HG03520 (cell line): Measurements from ENCODE around the gene DNASE1L3.
A peak's percentile ranks its signal among the peaks of the same experiment; 100 is the strongest.
"Not testable (repeated sequence)": the region's sequence is repeated elsewhere in the genome, so short reads cannot be mapped to it uniquely, and the experiment has no call there.

Experiments used
- ATAC-seq: cut with Tn5 transposase; IDR thresholded peaks from one replicate; pipeline ENCODE4 v1.9.1; 2021; ENCODE audit warnings: mild to moderate bottlenecking, moderate library complexity; ENCODE audit not compliant: unreplicated experiment

Gene DNASE1L3

DNA sequence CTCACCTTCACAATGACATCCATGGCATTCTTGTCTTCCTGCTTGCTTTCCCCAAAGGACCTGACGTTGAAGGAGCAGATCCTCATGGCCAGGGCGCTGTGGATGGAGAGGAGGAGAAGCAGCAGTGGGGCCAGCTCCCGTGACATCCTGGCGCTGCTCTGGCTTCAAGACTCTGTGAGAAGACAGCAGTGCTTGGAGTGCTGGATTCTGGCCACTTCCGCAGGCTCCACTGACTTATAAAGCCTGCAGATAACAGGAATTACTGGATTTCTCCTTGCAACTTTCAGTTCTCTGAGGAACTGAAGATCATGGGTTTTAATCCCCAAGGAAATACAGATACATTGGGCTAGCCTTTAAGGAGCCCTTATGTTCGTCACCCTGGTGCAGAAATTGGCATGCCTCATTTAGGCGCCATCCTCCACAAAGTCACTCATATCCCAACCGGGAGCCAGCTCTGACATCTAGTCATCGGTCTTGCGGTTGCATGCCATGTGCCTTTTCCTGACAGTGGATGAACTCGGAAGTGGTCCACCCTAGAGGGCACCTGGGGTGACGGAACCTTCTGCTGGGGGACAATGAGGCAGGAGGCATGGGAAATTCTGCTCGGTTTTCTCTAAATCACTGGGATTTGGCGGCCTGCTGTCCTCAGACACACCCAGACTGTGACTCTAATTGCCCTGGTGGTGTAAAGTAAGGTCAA is at the start of gene DNASE1L3:
DNASE1L3 (minus strand) TSS at position 212 of the 700 bp plus-strand sequence; CDS start at position 146, 66 bp downstream.
- no peak for ATAC-seq

DNA sequence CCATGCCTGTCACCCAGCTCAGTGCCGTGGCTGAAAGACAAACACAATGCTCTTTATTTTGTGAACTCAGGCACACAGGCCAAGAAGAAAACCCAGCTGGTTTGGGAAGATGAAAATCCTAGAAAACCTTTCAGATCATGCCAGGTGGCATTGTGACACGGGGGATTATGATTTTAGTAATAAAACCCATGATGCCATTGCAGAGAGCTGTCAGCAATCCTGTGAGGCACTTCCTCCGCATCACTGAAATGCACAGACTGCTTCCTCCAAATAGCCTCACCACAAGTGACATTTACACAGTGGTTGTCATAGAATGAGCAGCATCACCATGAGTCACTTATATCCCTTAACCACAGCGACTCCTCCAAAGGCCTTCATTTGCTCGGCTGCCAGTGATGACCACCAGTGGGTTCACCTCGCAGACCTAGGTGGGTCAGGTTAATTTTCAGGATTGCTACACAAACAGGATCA is 49.5 kb upstream of the DNASE1L3 start:
- ATAC-seq = no peak

GRCh38 chr3:58258392-58259055 is 47.8 kb upstream of the DNASE1L3 start:
- no peak for ATAC-seq

- ATAC-seq = no peak
These were observed 45.7 kb upstream of the DNASE1L3 start for GRCh38 chr3:58256511-58256910.

DNA sequence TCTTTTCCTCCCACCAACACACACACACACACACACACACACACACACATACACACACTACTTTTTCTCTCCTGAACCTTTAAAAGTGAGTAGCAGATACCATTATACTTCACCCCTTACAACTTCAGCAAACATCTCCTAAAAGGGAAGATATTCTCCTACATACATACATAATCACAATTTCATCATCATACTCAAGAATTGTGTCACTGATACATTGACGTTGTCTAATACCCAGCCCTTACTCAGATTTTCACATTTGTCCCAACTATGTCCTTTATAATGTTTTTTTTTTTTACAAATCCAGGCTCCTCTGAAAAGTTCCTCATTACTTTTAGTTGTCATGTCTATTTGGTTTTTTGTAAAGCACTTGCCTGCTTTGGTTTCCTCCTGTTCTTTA is 45.3 kb upstream of the DNASE1L3 start:
- no peak for ATAC-seq

- ATAC-seq = no peak
These were observed 43.4 kb upstream of the DNASE1L3 start for GRCh38 chr3:58254144-58254543.

DNA sequence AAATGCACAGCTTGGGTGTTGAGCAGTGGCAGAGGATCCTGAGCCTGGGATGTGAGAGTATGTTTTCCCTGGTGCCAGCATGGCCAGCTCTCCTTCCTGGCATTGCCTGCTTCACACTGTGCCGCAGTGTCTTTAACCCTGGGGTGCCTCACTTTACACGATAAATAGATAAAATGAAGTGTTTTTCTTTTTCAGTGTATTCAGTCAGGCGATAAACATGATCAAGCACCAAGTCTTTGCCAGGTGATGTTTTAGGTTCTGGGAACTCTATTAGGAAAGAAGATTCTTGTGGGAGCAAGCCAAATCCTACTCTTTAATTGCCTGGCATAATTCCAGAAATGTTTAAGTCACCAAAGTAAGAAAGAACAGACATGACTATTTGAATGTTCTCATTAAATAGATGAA is 40.9 kb upstream of the DNASE1L3 start:
- no peak for ATAC-seq

- no peak for ATAC-seq
These were observed 39.4 kb upstream of the DNASE1L3 start for GRCh38 chr3:58250093-58250707.

GRCh38 chr3:58249358-58250092 is 38.8 kb upstream of the DNASE1L3 start:
- no peak for ATAC-seq

GRCh38 chr3:58246148-58247047 is 35.6 kb upstream of the DNASE1L3 start:
- no peak for ATAC-seq

GRCh38 chr3:58243976-58244585 is 33.3 kb upstream of the DNASE1L3 start:
- no peak for ATAC-seq

DNA sequence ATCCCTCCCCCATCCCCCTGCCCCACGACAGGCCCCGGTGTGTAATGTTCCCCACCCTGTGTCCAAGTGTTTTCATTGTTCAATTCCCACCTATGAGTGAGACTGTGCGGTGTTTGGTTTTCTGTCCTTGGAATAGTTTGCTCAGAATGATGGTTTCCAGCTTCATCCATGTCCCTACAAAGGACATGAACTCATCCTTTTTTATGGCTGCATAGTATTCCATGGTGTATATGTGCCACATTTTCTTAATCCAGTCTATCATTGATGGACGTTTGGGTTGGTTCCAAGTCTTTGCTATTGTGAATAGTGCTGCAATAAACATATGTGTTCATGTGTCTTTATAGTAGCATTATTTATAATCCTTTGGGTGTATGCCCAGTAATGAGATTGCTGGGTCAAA is 32.1 kb upstream of the DNASE1L3 start:
- ATAC-seq = not testable (repeated sequence)

DNA sequence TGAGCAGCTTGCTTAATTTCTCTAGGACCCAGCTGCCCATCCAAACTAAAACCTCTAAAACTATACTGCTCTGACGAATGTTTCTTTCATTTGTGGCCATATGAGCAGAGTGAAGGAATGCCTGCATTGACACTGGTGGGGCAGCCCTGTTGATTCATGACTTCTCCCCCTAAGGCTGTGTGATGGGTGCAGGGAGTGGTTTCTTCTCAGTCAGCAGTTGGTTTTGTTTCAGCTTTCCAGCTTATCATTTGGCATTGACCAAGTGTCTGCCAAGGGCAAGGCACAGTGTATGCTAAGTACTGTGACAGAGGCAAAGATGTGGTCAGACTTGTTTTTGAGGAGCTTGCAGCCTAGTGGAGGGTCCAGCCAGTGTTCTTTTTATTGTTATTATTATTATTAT is 31.6 kb upstream of the DNASE1L3 start:
- no peak for ATAC-seq

DNA sequence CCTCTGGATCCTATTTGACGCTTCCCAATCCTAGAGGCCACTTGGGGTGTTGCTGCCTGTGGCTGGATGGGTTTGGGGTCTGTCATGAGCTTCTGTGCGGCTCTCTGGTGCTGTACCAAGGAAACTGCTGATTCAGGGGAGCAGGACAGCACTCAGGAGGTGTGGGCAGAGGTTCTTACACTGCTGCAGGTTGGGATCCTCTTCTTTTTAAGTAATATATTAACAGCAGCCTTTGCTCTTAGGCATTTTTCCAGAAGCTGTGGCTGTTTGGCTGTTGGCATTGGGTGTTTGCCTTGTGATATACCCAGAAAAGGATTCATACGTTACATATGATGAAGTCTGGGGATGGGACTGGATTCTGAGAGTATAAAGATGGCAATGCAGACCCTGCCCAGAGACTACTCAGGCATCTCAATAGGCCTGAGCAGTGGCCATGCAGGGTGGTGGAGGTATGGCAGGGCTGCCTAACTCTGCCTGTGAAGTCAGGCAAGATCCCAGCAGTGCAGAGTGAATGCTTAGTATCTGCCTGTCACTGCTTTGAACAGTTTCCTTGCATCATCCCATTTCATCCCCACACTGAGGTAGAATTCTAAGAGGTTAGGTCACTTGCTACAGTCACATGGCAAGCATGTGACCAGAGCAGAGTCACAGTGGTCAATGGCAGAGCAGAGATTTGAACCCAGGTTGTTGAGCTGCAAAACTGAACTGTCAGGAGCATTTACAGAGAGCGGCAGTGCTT is 30.7 kb upstream of the DNASE1L3 start:
- ATAC-seq = no peak

- no peak for ATAC-seq
These were observed 28.1 kb upstream of the DNASE1L3 start for GRCh38 chr3:58238830-58239229.

- ATAC-seq = peak; percentile 27
These were observed 27.3 kb upstream of the DNASE1L3 start for GRCh38 chr3:58237941-58238681.

DNA sequence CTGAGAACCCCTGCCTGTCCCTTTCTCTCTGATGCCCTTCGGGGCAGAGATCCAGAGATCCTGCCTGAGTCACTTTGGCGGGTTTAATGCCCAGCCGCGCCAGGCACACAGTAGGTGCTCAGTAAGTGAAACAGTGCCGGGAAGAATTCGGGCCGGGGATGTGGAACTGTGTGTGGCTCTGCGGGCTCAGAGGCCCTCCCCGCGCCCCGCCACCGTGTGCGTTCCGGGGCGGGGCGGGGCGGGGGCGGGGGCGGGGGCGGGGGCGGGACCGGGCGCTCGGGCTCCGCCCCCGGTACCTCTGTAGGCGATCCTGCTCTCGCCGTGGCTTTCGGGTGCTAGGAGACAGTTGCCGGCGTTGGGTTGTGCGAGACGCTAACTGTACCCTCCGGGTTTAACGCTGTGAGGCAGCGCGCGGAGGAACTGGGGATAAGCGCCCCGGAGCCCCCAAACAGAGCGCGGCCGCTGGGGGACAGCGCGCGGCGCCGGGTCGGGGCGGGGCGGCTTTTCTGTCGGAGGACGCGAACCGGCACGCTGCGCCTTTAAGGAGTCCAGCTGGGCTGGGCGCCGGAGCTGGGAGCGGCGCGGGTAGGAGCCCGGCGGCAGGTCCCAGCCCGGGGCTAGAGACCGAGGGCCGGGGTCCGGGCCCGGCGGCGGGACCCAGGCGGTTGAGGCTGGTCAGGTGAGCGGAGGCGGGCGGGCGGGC is 26.6 kb upstream of the DNASE1L3 start, which contains the start of gene ABHD6:
ABHD6 (plus strand) TSS at position 555 of the 703 bp plus-strand sequence. CDS start 18,795 bp downstream, outside the sequence.
- peak; percentile 65 for ATAC-seq
